Activated CD8-positive, alpha-beta memory T cell treated with anti-CD3 and anti-CD28 coated beads for 1 hour (primary cell): ENCODE measurements around the gene SEMG2.

Experiments
- DNase-seq, 2 donors: peaks; one replicate each; pipeline ENCODE4 v3.0.0-alpha.2; 2020; ENCODE audit warnings: low read depth in 1 of 2; ENCODE audit errors: extremely low read depth in 1 of 2

SEMG2 gene

DNA sequence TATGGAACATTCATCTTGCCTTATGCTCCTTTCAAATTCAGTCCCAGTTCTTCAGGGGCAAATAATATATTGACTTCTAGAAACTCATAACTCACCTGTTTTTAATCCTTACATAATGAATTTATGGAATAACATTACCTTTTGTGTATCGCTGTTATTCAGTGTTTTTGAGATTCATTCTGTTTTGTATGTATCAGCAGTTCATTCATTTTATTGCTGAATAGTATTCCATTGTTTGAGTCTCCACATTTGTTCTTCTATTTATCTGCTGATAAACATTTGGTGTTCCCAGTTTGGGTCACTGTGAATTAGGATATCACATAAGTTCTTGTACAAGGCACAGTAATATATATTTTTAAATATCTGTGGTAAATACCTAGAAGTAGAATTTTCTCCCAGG lies 5.1 kb downstream of the SEMG2 start:
- DNase-seq: no peak

DNA sequence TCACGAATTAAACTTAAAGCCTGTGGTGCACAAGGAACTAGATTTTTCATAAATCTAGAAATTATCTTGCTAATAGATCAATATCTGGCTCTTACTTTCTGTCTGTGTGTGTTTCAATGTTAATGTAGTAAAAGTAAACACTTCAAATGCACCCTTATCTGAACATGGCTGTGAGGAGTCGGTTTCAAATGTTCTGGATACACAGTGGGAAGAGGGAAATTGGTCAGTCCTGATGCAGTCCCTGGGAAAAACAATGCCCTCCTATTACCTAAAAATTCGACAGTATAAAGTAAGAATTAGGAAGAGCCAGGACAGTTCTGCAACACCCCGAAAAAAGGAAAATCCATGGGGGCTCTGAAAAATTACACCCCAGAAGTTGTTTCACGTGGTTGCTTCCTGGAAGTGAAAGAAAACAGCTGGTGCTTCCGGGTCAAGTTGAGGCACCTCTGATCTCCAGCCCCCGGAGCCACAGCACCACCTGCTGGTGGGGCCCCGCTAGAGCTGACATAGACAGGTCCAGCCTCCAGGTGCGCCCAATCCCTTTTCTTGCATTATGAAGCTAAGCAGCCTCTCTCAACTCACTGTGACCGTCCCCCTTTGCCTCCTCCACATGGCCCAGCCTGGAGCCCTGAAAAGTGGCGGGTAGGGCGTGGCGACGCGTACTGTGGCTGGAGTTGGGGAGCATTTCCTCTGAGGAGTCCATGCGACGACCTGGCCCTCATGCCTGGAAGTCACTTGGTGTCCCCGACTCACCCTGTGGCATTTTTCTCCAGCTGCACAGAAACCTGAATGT lies 8.3 kb downstream of the SEMG2 start:
- no peak for DNase-seq

DNA sequence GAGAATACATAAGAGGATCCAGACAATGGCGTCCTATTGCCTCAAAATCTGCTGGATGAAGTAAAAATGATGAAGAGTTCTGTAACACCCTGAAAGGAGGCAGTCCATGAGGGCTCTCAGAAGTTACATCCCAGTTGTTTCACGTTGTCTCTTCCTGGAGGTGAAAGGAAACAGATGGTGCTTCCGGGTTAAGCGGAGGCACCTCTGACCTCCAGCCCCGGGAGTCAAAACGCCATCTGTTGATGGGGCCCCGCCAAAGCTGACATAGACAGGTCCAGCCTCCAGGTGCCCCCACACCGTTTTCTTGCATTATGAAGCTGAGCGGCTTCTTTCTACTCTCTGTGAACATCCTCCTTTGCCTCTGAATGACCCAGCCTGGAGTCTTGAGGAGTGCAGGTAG lies 9.5 kb downstream of the SEMG2 start:
- no peak for DNase-seq

DNA sequence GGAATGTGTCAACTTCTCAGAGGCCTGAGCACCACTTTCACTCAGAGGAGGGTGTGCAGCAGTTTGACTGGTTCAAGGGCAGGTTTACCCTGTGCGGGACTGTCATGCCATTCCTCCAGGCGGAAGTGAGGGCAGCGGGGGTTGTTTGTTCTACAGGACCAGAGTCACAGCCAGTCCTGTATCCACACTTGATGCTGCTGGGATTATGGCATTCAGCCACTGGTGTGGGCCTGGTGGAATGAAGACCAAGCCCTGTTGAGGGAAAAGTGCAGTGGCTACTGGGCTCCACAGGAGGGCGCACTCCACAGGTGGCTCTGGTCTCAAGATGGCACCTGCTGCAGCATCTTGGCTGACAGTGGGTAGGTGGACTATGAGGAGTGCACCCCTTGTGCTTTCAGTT lies 14.8 kb downstream of the SEMG2 start:
- no peak for DNase-seq

DNA sequence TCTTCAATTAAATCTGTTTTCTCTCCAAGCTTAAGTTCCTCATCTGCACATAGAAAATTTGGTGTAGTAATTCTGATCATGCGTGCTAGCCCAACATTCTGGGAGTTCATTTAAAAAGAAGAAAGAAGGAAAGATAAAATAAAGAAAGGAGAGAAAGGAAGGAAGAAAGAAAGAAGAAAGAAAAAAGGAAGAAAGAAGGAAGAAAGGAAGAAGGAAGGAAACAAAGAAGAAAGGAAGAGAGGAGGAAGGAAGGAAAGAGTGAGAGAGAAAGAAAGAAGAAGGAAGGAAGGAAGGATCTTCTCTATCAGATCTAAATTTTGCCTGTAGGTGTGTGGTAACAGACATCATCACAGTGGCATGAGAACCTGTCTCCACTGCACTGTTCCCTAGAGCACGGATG lies 17.0 kb downstream of the SEMG2 start:
- no peak for DNase-seq

DNA sequence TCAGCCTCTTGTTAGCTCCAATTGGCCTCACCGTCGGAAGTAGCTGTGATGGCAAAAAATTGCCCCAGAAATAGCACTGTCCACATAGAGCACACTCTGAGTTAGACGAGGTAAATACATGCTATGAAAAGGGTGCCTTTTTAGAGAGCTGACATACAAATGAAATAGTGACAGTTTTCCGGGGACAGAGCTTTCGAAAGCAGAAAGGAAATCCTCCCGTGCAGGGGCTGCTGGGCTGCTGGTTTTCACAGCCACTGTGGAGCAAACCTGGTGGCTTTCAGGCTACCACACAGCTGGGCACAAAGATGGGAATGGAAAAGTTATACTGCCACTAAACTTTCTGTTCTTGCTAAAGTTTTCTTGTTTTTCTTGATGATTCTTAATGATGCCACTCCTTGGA lies 24.9 kb downstream of the SEMG2 start:
- no peak for DNase-seq

DNA sequence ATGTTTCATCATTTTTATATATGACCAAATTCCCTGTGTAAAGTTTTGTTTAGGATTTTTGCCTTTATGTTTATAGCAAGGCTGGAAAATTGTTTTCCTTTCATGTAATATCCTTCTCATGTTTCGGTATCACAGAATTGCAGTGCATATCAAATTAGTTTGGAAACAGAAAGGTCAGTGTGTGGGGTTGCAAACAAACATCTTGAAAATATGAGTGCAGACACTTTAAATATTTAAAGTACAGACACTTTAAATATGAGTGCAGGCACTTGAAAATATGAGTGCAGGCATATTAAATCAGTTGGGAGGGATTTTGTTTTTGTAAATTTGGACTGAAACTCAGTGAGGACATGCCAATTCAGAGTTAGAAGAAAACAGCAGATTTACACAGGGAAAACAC lies 26.7 kb downstream of the SEMG2 start:
- no peak for DNase-seq

DNA sequence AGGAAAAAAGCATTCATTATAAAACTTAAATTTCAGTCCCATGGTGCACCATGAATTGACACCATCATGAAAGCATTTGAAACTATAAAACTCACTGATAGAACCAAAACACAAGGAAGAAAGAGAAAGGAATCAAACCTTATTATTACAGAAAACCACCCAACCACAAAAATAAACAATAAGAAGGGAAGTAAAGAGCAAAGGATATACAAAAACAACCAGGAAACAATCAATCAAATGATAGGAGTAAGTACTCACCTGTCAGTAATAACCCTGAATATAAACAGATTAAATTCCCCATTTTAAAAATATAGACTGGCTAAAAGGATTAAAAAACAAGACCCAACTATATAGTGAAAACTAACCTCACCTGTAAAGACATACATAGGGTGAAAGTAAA lies 27.4 kb downstream of the SEMG2 start:
- no peak for DNase-seq

DNA sequence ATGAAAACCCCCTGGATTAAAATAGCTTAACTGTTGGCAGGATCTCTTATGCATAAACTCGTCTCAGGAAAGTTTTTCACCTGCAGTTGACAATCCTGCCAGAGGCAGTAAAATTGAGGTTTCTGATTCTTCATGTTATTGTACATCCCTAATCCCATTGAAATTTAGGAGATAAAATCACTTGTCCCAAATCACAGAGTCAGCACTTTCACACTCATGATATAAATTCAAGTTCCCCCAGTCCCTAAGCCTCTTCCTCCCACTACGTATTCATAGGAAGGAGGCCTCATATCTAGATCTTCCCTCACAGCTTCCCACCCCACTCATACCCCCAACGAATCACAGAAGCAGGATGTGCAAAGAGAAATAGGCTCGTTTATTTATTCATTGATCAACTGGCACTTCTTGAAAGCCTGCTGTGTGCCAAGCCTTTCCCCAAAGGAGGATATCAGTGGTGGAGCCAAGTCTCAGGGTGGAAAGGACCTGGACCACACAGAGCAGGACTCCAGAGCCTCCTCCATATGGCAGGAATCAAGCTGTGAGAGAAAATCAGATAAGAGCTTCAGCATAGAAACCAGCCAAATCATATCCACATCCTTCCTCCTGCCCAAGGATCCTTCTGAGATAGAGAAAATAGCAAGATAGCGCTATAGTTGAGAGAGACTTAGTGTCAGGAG lies 30.8 kb downstream of the SEMG2 start:
- no peak for DNase-seq

DNA sequence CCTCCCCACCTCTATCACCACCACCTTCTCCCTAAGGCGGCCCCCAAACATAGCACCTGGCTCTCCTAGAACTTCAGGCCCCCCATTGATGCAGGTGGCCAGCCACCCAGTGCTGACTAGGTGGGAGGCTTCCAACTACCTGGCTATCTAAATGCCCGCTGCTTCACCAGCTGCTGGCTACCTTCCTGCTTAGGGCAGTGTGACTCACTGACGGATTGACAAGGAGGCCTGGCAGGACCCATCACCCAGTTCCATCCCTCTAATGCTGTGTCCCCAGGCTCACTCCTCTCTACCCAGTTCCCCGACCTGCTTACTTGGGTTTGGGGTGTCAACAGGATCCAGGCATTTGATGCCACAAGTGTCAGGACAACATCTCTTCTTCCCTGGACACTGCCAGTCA lies 32.1 kb downstream of the SEMG2 start:
- DNase-seq: no peak

DNA sequence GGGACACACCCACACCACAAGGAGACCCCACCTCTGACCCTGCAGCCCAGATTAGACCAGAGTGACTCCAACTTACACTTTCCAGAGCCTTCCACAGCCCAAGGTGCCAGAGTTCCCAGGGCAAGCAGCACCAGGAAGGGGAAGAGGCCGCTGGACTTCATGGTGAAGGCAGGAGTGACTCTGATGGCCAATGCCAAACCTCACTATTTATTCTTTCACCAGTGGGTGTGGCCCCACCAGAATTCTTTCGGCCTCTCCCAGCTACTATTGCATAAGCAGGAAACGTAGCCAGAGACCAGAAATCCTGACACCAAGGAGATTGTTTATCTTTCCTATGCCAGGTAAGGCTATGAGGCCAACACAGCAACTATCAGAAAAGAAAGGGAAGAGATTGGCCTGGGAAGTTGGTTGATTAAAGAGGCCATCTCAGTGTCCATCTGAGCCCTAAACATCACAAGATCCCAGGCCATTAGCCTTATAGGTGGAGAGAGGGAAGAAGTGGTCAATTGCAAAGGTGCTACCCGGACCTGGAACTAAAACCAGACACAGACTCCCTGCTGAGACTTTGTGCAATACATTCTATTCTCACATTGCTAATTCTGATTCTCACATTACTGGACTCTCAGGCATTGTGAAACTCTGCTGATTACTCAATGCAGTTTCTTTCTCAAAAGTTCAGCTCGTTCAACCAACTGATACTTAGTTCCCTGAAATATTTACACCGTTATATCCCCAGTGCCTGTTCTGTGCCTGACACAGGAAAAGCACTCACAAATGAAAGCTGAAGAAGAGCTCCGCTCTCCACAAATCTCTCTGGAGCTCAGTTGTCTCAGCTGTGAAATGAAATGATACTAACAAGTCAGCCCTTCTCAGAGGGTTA lies 33.5 kb downstream of the SEMG2 start, which contains the start of gene SLPI:
Gene SLPI (minus strand): TSS at position 182 of the 880 bp plus-strand sequence. CDS start 21 bp downstream, at position 161.
- no peak for DNase-seq

DNA sequence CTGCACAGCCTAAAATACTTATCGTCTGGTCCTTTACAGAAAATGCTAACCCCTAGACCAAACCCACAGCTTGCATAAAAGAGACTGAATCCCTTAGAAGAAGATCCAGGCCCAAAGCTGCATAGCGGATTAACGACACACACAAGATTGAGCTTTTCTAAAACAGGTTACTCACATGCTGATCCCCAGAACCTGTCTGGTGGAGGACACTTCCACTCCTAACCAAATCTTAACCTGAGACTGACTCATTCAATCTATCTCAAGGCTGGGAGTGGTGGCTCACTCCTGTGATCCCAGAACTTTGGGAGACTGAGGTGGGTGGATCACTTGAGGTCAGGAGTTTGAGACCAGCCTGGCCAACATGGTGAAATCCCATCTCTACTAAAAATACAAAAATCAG lies 36.0 kb downstream of the SEMG2 start:
- no peak for DNase-seq

DNA sequence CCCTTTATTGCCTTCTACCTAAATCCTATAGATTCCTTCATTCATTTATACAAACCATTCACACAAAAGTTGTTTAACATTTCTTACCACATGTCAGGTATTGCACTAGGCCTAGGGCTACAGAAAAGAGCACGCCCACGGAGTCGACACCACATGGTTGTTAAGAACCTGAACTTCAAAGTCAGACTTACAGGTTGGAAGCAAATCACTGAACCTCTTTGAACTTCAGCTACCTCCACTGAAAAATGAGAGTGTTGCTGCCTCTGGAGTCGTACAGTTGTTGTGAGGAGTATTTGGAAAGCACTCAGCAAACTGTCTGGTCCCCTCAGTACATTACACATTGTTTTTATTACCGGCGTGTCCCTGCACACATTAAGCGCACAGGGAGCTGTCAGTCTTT lies 36.5 kb downstream of the SEMG2 start:
- DNase-seq: no peak

DNA sequence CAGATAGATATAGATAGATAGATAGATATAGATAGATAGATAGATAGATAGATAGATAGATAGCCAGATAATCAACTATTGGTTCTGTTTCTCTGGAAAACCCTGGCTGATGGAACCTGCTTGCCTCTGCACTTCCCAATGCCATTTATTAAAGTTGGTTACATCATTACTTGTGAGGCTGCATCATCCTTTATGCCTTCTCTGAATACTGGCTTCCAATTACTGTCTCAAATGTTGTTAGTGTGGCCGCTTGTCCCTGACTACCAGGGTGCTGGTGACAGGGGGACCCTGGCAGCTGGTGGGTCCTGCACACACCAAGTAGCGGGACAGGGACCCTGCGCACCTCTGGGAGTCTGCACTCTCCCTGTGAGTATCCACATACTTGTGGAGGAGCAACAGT lies 37.1 kb downstream of the SEMG2 start:
- DNase-seq: no peak

DNA sequence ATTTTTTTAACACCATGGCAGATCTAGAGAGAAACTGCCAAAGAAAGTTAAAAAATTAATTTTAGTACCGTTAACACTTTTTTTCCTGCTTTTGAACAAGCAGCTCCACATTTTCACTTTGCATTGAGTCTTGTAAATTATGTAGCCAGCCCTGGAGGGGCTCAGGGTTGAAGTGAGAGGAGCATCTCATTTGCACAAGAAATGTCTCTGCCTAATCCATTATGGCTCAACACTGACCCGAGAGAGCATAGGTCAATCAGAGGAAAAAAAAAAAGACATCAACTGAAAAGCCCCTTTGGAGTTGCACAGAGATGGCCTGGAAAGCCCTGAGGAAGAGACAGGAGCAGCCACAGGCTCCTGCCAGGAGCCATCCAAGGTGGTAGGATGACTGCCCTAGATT lies 37.5 kb downstream of the SEMG2 start:
- DNase-seq: no peak

DNA sequence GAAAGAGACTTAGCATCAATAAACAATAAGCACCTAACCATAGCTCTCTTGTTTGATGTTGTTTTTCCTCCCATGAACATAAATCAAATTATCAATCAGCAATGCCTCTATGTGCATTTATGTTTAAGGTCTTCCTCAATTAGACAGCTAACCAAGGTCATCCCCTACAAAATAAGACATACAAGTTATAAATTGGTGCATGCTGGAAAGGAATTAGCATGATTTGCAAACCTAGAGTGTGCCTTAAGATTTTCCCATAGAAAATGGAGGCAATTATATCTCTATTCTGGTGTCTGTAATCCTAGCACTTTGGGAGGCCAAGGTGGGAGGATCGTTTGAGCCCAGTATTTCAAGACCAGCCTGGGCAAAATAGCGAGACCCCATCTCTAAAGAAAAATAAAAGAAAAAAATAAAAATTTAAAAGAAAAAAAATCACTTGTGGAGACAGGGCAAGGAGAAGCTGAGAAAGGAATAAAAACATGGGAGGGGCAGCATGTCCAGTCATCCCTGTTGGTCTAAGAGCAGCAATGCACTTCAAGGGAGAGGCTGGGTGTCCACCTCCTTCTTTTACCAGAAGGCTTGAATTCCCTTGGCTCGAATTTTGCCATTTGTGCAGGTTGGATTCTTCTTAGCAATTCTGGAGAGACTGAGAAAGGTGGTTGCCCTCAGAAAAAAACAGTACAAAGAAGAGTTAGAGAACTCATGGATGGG lies 42.5 kb downstream of the SEMG2 start:
- no peak for DNase-seq

DNA sequence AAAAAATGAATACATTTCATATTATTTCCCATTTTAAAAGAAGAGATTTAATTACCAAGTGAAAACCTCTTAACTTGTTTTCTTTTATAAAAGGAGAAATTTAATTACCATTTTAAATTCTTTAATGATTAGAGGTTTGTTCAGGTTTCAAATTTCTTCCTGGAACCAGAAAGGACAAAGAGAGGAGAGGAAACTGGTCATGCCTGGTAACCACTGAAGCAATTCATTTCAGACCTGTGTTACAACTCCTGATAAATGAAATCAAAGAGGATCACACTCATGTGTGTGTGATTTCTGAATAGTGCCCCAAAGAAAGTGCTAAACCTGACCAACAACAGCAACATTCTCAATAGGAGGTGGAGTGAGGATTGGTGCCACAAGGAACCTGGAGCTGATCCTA lies 45.8 kb downstream of the SEMG2 start:
- DNase-seq: no peak

DNA sequence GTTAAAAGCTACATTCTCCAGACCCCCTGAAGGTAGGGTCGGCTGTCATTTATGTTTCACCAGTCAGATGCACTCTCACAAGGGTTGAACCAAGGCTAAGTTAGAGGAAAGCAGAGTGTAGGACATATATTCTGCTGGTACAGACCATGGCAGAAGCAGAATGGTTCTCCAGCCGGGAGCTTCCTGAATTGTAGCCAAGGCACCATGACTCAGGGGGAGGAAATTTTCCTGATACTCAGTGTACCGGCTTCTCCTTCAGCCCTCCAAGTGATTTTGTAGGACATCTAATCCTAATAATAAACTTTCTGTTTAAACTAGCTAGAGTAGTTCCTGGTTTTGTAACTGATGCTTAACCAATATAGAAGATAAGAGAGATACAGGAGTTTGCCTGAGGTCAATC lies 47.4 kb downstream of the SEMG2 start:
- no peak for DNase-seq

DNA sequence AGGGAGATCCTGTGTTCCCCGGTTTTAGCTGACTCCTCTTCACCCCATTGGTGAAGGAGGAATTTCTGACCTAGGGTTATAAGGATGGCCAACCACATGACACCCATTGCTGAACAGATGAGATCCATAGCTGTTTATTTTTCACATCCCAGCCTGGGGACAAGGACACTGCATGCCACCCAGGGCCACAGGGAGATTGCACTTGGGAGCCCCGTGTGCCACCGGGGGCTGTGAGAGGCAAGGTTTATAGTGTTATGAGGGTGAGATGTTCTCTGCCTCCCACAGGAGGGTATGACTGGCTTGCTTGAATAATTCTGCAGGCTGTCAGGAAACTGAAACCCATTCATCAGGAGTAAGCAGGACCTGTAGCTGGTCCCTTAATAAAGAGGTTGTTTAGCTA lies 47.9 kb downstream of the SEMG2 start:
- DNase-seq: no peak

DNA sequence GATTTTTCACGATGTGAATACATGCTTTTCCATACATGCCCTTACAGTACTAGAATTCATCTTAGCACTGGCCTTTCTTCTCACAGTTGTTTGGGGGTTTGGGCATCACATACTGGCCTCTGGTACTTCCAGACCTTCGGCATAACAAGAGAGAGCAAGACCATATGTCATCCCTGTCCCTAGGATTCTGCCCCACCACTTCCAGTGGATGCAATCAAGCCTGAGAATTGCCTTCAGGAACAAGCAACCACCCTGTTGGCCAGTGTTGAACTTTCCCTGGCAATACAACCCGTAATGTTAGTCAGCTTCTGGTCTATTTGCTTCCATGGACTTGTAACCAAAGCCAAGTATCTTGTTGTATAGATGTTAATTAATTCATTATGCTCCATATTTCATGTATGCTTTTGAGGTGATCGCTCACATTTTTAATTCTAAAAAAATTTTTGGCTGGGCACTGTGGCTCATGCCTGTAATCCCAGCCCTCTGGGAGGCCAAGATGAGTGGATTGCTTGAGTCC lies 48.6 kb downstream of the SEMG2 start:
- DNase-seq: no peak
